ENCODE results near the gene TTC23L.
A peak's percentile ranks its signal among the peaks of the same experiment; 100 is the strongest.

GRCh38 chr5:34833976-34834793 lies 4.8 kb upstream of the TTC23L start:
- no peak for TF ChIP-seq ZNF281 (CRISPR knock-in tag; IDR thresholded peaks at IDR 0.05)
- no peak for TF ChIP-seq ZNF232 (CRISPR knock-in tag; IDR thresholded peaks at IDR 0.05)
- TF ChIP-seq E2F4 (CRISPR knock-in tag; IDR thresholded peaks at IDR 0.05; ENCODE audit: borderline replicate concordance, low read depth) = no peak
- TF ChIP-seq CTCF (IDR thresholded peaks at IDR 0.05) = 0 out of 2 replicates have a peak, but pooled peaks have one; percentile 12
- TF ChIP-seq SP1 (CRISPR knock-in tag; conservative IDR thresholded peaks at IDR 0.05) = no peak
- TF ChIP-seq PRDM15 (CRISPR knock-in tag; IDR thresholded peaks at IDR 0.05) = no peak
- TF ChIP-seq NFYB (CRISPR knock-in tag; conservative IDR thresholded peaks at IDR 0.05; ENCODE audit: low read depth) = no peak
- TF ChIP-seq ATF1 (CRISPR knock-in tag; IDR thresholded peaks at IDR 0.05) = no peak
- no peak for TF ChIP-seq SMAD3 (CRISPR knock-in tag; IDR thresholded peaks at IDR 0.05; ENCODE audit: borderline replicate concordance)
- TF ChIP-seq E2F1 (CRISPR knock-in tag; IDR thresholded peaks at IDR 0.05) = no peak
